ENCODE measurements around the gene DCBLD1. TPM values are rescaled to one million over a fixed set of nuclear protein-coding genes. Genes with fewer than 3 reads are reported as not detected.

Gene DCBLD1
- total and polyA plus RNA-seq, 9 of the 15 experiments (the other 6 are each of a cell fraction or from before 2014, with no cell fraction given), result 0.80 to 8.5 (median 6.8) TPM

- no peak for TF ChIP-seq POLR2B (IDR thresholded peaks at IDR 0.05; ENCODE audit: low read depth, partially characterized antibody)
These were observed 17.8 kb upstream of the DCBLD1 start (continued) for GRCh38 chr6:117464700-117465099.

- no peak overlapping the region for H3K27ac ChIP-seq (ENCODE audit: extremely low read depth, low read depth, low read length)
- DNase-seq (ENCODE audit: extremely low read depth in 1 of 4, low spot score in 3 of 4), result no peak
- intact Hi-C loops (cut with micrococcal nuclease), result no loop called here
- no peak for ATAC-seq
- no peak overlapping the region for H3K4me2 ChIP-seq (ENCODE audit: insufficient read depth, low read length)
- H3K9ac ChIP-seq (ENCODE audit: insufficient read depth in 1 of 2, low read depth in 2 of 2, low read length in 2 of 2), result no peak overlapping the region
- no peaks in the 10 kb centered on the region for H4K20me1 ChIP-seq (replicated peaks; ENCODE audit: control insufficient read depth, insufficient read depth, low read length)
- H3K4me1 ChIP-seq (replicated peaks in 1 of 2; ENCODE audit: control insufficient read depth in 2 of 2, insufficient read depth in 2 of 2, low read length in 2 of 2), result no peaks in the 10 kb centered on the region
- H3K9me1 ChIP-seq (ENCODE audit: control insufficient read depth, insufficient read depth, low read length), result no peaks in the 10 kb centered on the region
- no peak overlapping the region for H2AFZ ChIP-seq (ENCODE audit: low read depth, low read length)
- no peaks in the 10 kb centered on the region for H3K36me3 ChIP-seq (ENCODE audit: control insufficient read depth, insufficient read depth, low read length)
- FAIRE-seq, result no peak
- peaks cover 3 to 8% of the 10 kb centered on the region in 2 experiments; a peak in 4 of 5 replicates for H3K27me3 ChIP-seq (ENCODE audit: control insufficient read depth in 2 of 2, insufficient read depth in 2 of 2, low read length in 2 of 2)
- in situ Hi-C loops (cut with MboI), result no loop called here
- TF ChIP-seq TBL1XR1 (IDR thresholded peaks at IDR 0.05; ENCODE audit: low read length in 2 of 2), result no peak
- no peak for TF ChIP-seq STAG1 (CRISPR knock-in tag; IDR thresholded peaks at IDR 0.05; ENCODE audit: borderline replicate concordance)
- TF ChIP-seq SAP30 (IDR thresholded peaks at IDR 0.05; ENCODE audit: borderline replicate concordance, insufficient read depth, low read depth, low read length, poor library complexity, severe bottlenecking), result no peak
- TF ChIP-seq ASH1L (IDR thresholded peaks at IDR 0.05; ENCODE audit: borderline replicate concordance, low read depth, partially characterized antibody), result no peak
- no peak for TF ChIP-seq ZNF444 (CRISPR knock-in tag; IDR thresholded peaks at IDR 0.05)
- TF ChIP-seq STAT6 (CRISPR knock-in tag; IDR thresholded peaks at IDR 0.05), result no peak
- TF ChIP-seq CHCHD3 (CRISPR knock-in tag; IDR thresholded peaks at IDR 0.05), result no peak
- TF ChIP-seq ZBTB5 (IDR thresholded peaks at IDR 0.05), result no peak
- no peak for TF ChIP-seq MLX (CRISPR knock-in tag; conservative IDR thresholded peaks at IDR 0.05)
- H3K9me3 ChIP-seq (replicated peaks; ENCODE audit: control insufficient read depth, insufficient read depth, low read depth, low read length), result no peaks in the 10 kb centered on the region
- POLR2A ChIA-PET, result interaction anchor here (0.7 kb wide), 1 partner anchor 17 kb away, joined by 3 read pairs; the partner anchor contains the start of gene DCBLD1
- 0% methylated on average over 1 of the region's 1 CpG for WGBS (ENCODE audit: insufficient coverage, low coverage, missing lambda C conversion rate)
- H3K79me2 ChIP-seq (ENCODE audit: control insufficient read depth, insufficient read depth, low read length), result no peaks in the 10 kb centered on the region
- H3K4me3 ChIP-seq, result no peak overlapping the region
- no TSS peak for BruUV-seq (replicated peaks)
- CTCF ChIA-PET (ENCODE audit: low intra/inter-chr PET ratio), result no interaction called here
These were observed 16.8 kb upstream of the DCBLD1 start for GRCh38 chr6:117465691-117466090.
